Measurements from ENCODE around the gene MOSMO. TPM values are rescaled to one million over a fixed set of nuclear protein-coding genes. Genes with fewer than 3 reads are reported as not detected.
"Not testable (repeated sequence)": the region's sequence is repeated elsewhere in the genome, so short reads cannot be mapped to it uniquely, and the experiment has no call there.

The MOSMO gene
- total RNA-seq, 2 donors from 2014 or later, result 10.9 to 14.1 TPM

- H3K4me3 Mint-ChIP-seq, result peak overlapping the region; percentile 82
- no peaks in the 10 kb centered on the region for H3K27me3 Mint-ChIP-seq
- no peaks in the 10 kb centered on the region for H3K9me3 Mint-ChIP-seq
- peak overlapping the region; percentile 53 to 72 for H3K27ac Mint-ChIP-seq
- peak; percentile 62 for DNase-seq (ENCODE audit: low spot score)
- peak; percentile 22 to 62 for ATAC-seq
- H3K36me3 Mint-ChIP-seq, result no peaks in the 10 kb centered on the region
- H3K4me1 Mint-ChIP-seq (ENCODE audit: low read depth in 2 of 2), result peaks cover 25 to 30% of the 10 kb centered on the region in 2 donors
Observed at GRCh38 chr16:22008215-22009059, 526 bp downstream of the MOSMO start.

- Mint-ChIP-seq H3K4me1 (ENCODE audit: low read depth in 2 of 2) (peaks cover 26 to 30% of the 10 kb centered on the region in 2 donors), H3K27ac (no peak overlapping the region), H3K9me3 (no peaks in the 10 kb centered on the region), H3K36me3 (no peaks in the 10 kb centered on the region), H3K4me3 (no peak overlapping the region), H3K27me3 (no peaks in the 10 kb centered on the region)
- ATAC-seq, result no peak
- no peak for DNase-seq (ENCODE audit: low spot score)
Observed at GRCh38 chr16:22010902-22011301, 3.0 kb downstream of the MOSMO start.

GRCh38 chr16:22012241-22012640 is 4.3 kb downstream of the MOSMO start:
- no peaks in the 10 kb centered on the region for H3K36me3 Mint-ChIP-seq
- ATAC-seq (no peak), DNase-seq (ENCODE audit: low spot score) (no peak)
- no peaks in the 10 kb centered on the region for H3K27me3 Mint-ChIP-seq
- no peak overlapping the region for H3K27ac Mint-ChIP-seq
- no peaks in the 10 kb centered on the region for H3K9me3 Mint-ChIP-seq
- no peak overlapping the region for H3K4me3 Mint-ChIP-seq
- H3K4me1 Mint-ChIP-seq (ENCODE audit: low read depth in 2 of 2), result peaks cover 28 to 29% of the 10 kb centered on the region in 2 donors

- no peak overlapping the region for H3K4me3 Mint-ChIP-seq
- no peaks in the 10 kb centered on the region for H3K27me3 Mint-ChIP-seq
- H3K9me3 Mint-ChIP-seq, result no peaks in the 10 kb centered on the region
- H3K36me3 Mint-ChIP-seq, result no peaks in the 10 kb centered on the region
- DNase-seq (ENCODE audit: low spot score) (no peak), ATAC-seq (no peak)
- H3K27ac Mint-ChIP-seq, result no peak overlapping the region
- peaks cover 25 to 26% of the 10 kb centered on the region in 2 donors for H3K4me1 Mint-ChIP-seq (ENCODE audit: low read depth in 2 of 2)
Observed at GRCh38 chr16:22013486-22013885, 5.6 kb downstream of the MOSMO start.

GRCh38 chr16:22014271-22014873 is 6.5 kb downstream of the MOSMO start:
- Mint-ChIP-seq H3K36me3 (no peaks in the 10 kb centered on the region), H3K4me1 (ENCODE audit: low read depth in 2 of 2) (peaks cover 26 to 34% of the 10 kb centered on the region in 2 donors), H3K9me3 (no peaks in the 10 kb centered on the region), H3K4me3 (no peak overlapping the region), H3K27ac (no peak overlapping the region), H3K27me3 (no peaks in the 10 kb centered on the region)
- no peak for ATAC-seq
- no peak for DNase-seq (ENCODE audit: low spot score)

GRCh38 chr16:22016927-22017326 is 9.0 kb downstream of the MOSMO start:
- Mint-ChIP-seq H3K9me3 (no peaks in the 10 kb centered on the region), H3K27me3 (no peaks in the 10 kb centered on the region), H3K27ac (no peak overlapping the region), H3K36me3 (no peaks in the 10 kb centered on the region), H3K4me1 (ENCODE audit: low read depth in 2 of 2) (peaks cover 22 to 24% of the 10 kb centered on the region in 2 donors), H3K4me3 (no peak overlapping the region)
- no peak for ATAC-seq
- DNase-seq (ENCODE audit: low spot score), result no peak

- ATAC-seq (no peak), DNase-seq (ENCODE audit: low spot score) (no peak)
- Mint-ChIP-seq H3K27me3 (no peaks in the 10 kb centered on the region), H3K9me3 (no peaks in the 10 kb centered on the region), H3K27ac (no peak overlapping the region), H3K4me3 (no peak overlapping the region), H3K4me1 (ENCODE audit: low read depth in 2 of 2) (peaks cover 20 to 34% of the 10 kb centered on the region in 2 donors), H3K36me3 (no peaks in the 10 kb centered on the region)
Observed at GRCh38 chr16:22018559-22018958, 10.6 kb downstream of the MOSMO start.

GRCh38 chr16:22022151-22022550 is 14.2 kb downstream of the MOSMO start:
- H3K9me3 Mint-ChIP-seq, result no peaks in the 10 kb centered on the region
- no peak overlapping the region for H3K4me3 Mint-ChIP-seq
- ATAC-seq (no peak), DNase-seq (ENCODE audit: low spot score) (no peak)
- H3K36me3 Mint-ChIP-seq, result no peaks in the 10 kb centered on the region
- no peak overlapping the region for H3K27ac Mint-ChIP-seq
- peaks cover 21 to 38% of the 10 kb centered on the region in 2 donors for H3K4me1 Mint-ChIP-seq (ENCODE audit: low read depth in 2 of 2)
- H3K27me3 Mint-ChIP-seq, result no peaks in the 10 kb centered on the region

GRCh38 chr16:22023505-22023904 is 15.6 kb downstream of the MOSMO start:
- no peaks in the 10 kb centered on the region for H3K36me3 Mint-ChIP-seq
- H3K27me3 Mint-ChIP-seq, result no peaks in the 10 kb centered on the region
- peaks cover 21 to 38% of the 10 kb centered on the region in 2 donors for H3K4me1 Mint-ChIP-seq (ENCODE audit: low read depth in 2 of 2)
- ATAC-seq (no peak), DNase-seq (ENCODE audit: low spot score) (no peak)
- H3K27ac Mint-ChIP-seq, result no peak overlapping the region
- no peak overlapping the region for H3K4me3 Mint-ChIP-seq
- no peaks in the 10 kb centered on the region for H3K9me3 Mint-ChIP-seq

GRCh38 chr16:22024785-22025184 is 16.9 kb downstream of the MOSMO start:
- not testable (repeated sequence) for H3K27ac Mint-ChIP-seq; H3K27me3 Mint-ChIP-seq; H3K36me3 Mint-ChIP-seq; H3K9me3 Mint-ChIP-seq; H3K4me3 Mint-ChIP-seq; ATAC-seq; DNase-seq (ENCODE audit: low spot score)
- peaks cover 17 to 31% of the 10 kb centered on the region in 2 donors for H3K4me1 Mint-ChIP-seq (ENCODE audit: low read depth in 2 of 2)

- ATAC-seq (no peak), DNase-seq (ENCODE audit: low spot score) (no peak)
- Mint-ChIP-seq H3K27ac (no peak overlapping the region), H3K27me3 (no peaks in the 10 kb centered on the region), H3K36me3 (peaks cover 5% of the 10 kb centered on the region), H3K9me3 (no peaks in the 10 kb centered on the region), H3K4me3 (no peak overlapping the region), H3K4me1 (ENCODE audit: low read depth in 2 of 2) (peaks cover 24 to 39% of the 10 kb centered on the region in 2 donors)
Observed at GRCh38 chr16:22027633-22028032, 19.7 kb downstream of the MOSMO start.

- Mint-ChIP-seq H3K27me3 (no peaks in the 10 kb centered on the region), H3K9me3 (no peaks in the 10 kb centered on the region), H3K4me1 (ENCODE audit: low read depth in 2 of 2) (peaks cover 30 to 34% of the 10 kb centered on the region in 2 donors), H3K27ac (no peak overlapping the region), H3K36me3 (peaks cover 9% of the 10 kb centered on the region), H3K4me3 (no peak overlapping the region)
- DNase-seq (ENCODE audit: low spot score) (no peak), ATAC-seq (no peak)
Observed at GRCh38 chr16:22029632-22030031, 21.7 kb downstream of the MOSMO start.

GRCh38 chr16:22030087-22030812 is 22.3 kb downstream of the MOSMO start:
- Mint-ChIP-seq H3K9me3 (no peaks in the 10 kb centered on the region), H3K27me3 (no peaks in the 10 kb centered on the region), H3K4me3 (no peak overlapping the region), H3K36me3 (peaks cover 9% of the 10 kb centered on the region), H3K4me1 (ENCODE audit: low read depth in 2 of 2) (peaks cover 33 to 39% of the 10 kb centered on the region in 2 donors), H3K27ac (no peak overlapping the region)
- ATAC-seq (no peak), DNase-seq (ENCODE audit: low spot score) (no peak)

Data from natural killer cell treated with Interleukin-12 subunit alpha and Interleukin-12 subunit beta and Interleukin-15 and Interleukin-18, amount 100 ng/mL, for 72 hours (primary cell).